Liver (tissue), 9 donors: ENCODE data around the gene TBC1D5. TPM values are rescaled to one million over a fixed set of nuclear protein-coding genes. Genes with fewer than 3 reads are reported as not detected.

Experiments
- DNase-seq: peaks from one replicate; pipeline ENCODE4 v3.0.0-alpha.2; 2017; ENCODE audit warnings: low spot score
- H3K27ac ChIP-seq, 2 donors: one replicate each; pipeline ENCODE4 v1.7.0; 2013; ENCODE audit warnings: inconsistent platforms in 2 of 2, low read length in 2 of 2, control low read depth in 1 of 2, low read depth in 1 of 2, mild to moderate bottlenecking in 1 of 2
- H3K27me3 ChIP-seq, 4 donors: one replicate each; pipeline versions ENCODE4 v1.6.1 to v1.7.0; 2013; ENCODE audit warnings: low read length in 3 of 4, inconsistent platforms in 1 of 4, mild to moderate bottlenecking in 1 of 4, moderate library complexity in 1 of 4; ENCODE audit not compliant: control insufficient read depth in 4 of 4, insufficient read depth in 4 of 4
- H3K36me3 ChIP-seq, 4 donors: one replicate each; pipeline versions ENCODE4 v1.6.1 to v1.7.0; 2013; ENCODE audit warnings: low read length in 3 of 4, mild to moderate bottlenecking in 3 of 4, low read depth in 1 of 4, moderate library complexity in 1 of 4; ENCODE audit not compliant: control insufficient read depth in 4 of 4, insufficient read depth in 3 of 4
- H3K4me1 ChIP-seq, 4 donors: one replicate each; pipeline versions ENCODE4 v1.6.1 to v1.7.0; 2013; ENCODE audit warnings: low read length in 3 of 4, mild to moderate bottlenecking in 3 of 4, moderate library complexity in 1 of 4; ENCODE audit not compliant: control insufficient read depth in 4 of 4, insufficient read depth in 4 of 4
- H3K4me3 ChIP-seq, 3 donors: one replicate each; pipeline versions ENCODE4 v1.6.1 to v1.7.0; 2013; ENCODE audit warnings: low read length in 3 of 3, control low read depth in 1 of 3, low read depth in 1 of 3, mild to moderate bottlenecking in 1 of 3
- H3K9ac ChIP-seq, 2 donors: one replicate each; pipeline ENCODE4 v1.7.0; 2013; ENCODE audit warnings: low read length in 2 of 2, mild to moderate bottlenecking in 2 of 2, moderate library complexity in 2 of 2, control low read depth in 1 of 2, low read depth in 1 of 2
- H3K9me3 ChIP-seq, 4 donors: one replicate each; pipeline versions ENCODE4 v1.6.1 to v1.7.0; 2013; ENCODE audit warnings: low read length in 3 of 4; ENCODE audit not compliant: control insufficient read depth in 4 of 4
- EGR1 ChIP-seq, 2 donors: IDR thresholded peaks; 2 replicates each; pipeline ENCODE4 v1.6.1; 2016 to 2018; ENCODE audit warnings: antibody characterized with exemption in 2 of 2, low read depth in 2 of 2
- FOXA1 ChIP-seq: IDR thresholded peaks from 2 replicates; pipeline ENCODE4 v1.6.1; 2016; ENCODE audit warnings: antibody characterized with exemption
- FOXA2 ChIP-seq: IDR thresholded peaks from 2 replicates; pipeline ENCODE4 v1.6.1; 2016; ENCODE audit warnings: antibody characterized with exemption
- GABPA ChIP-seq, 2 donors: IDR thresholded peaks in 1 of 2; conservative IDR thresholded peaks in 1 of 2; 2 replicates each; pipeline ENCODE4 v1.6.1; 2016; ENCODE audit warnings: antibody characterized with exemption in 2 of 2, mild to moderate bottlenecking in 1 of 2, moderate library complexity in 1 of 2
- HNF4A ChIP-seq, 2 donors: conservative IDR thresholded peaks; 2 replicates each; pipeline ENCODE4 v1.6.1; 2016; ENCODE audit warnings: antibody characterized with exemption in 2 of 2, mild to moderate bottlenecking in 2 of 2
- HNF4G ChIP-seq: IDR thresholded peaks from 2 replicates; pipeline ENCODE4 v1.6.1; 2016; ENCODE audit warnings: antibody characterized with exemption
- JUND ChIP-seq, 2 donors: IDR thresholded peaks; 2 replicates each; pipeline ENCODE4 v1.6.1; 2016; ENCODE audit warnings: antibody characterized with exemption in 2 of 2
- MAX ChIP-seq: IDR thresholded peaks from 2 replicates; pipeline ENCODE4 v1.6.1; 2016; ENCODE audit warnings: antibody characterized with exemption
- NR2F2 ChIP-seq: IDR thresholded peaks from 2 replicates; pipeline ENCODE4 v1.6.1; 2016; ENCODE audit warnings: antibody characterized with exemption
- RAD21 ChIP-seq, 2 donors: IDR thresholded peaks; 2 replicates each; pipeline ENCODE4 v1.6.1; 2016; ENCODE audit warnings: antibody characterized with exemption in 2 of 2, mild to moderate bottlenecking in 2 of 2
- RXRA ChIP-seq, 2 donors: IDR thresholded peaks; 2 replicates each; pipeline ENCODE4 v1.6.1; 2017 to 2018; ENCODE audit warnings: antibody characterized with exemption in 2 of 2, mild to moderate bottlenecking in 1 of 2
- SP1 ChIP-seq: IDR thresholded peaks from 2 replicates; pipeline ENCODE4 v1.6.1; 2018; ENCODE audit warnings: antibody characterized with exemption, mild to moderate bottlenecking
- TAF1 ChIP-seq: conservative IDR thresholded peaks from 2 replicates; pipeline ENCODE4 v1.6.1; 2016; ENCODE audit warnings: antibody characterized with exemption, mild to moderate bottlenecking
- YY1 ChIP-seq: IDR thresholded peaks from 2 replicates; pipeline ENCODE4 v1.6.1; 2016; ENCODE audit warnings: antibody characterized with exemption, mild to moderate bottlenecking
- ZBTB33 ChIP-seq: IDR thresholded peaks from 2 replicates; pipeline ENCODE4 v1.6.1; 2016; ENCODE audit warnings: antibody characterized with exemption
- WGBS: extraction: QIAGEN DNeasy Blood & Tissue Kit; methylation state at CpG from one replicate; pipeline ENCODE4 v1.1.7; 2013; 5-methylcytosine and 5-hydroxymethylcytosine counted together
- polyA plus RNA-seq, 2 donors: library from polyadenylated mRNA; stranded (reverse) in 1 of 2; unstranded in 1 of 2; fragments of 200-250 nt in 1 of 2; fragments of >200 nt in 1 of 2; fragmentation: Nextera tagmentation in 1 of 2; extraction: Ambion mirVana in 1 of 2; gene quantifications; one replicate each; pipeline versions ENCODE4 v1.2.1 to v1.2.3, GENCODE V29; 2013 to 2015
- total RNA-seq, 2 donors: library from RNA; depleted of rRNA; stranded (reverse); fragments of >200 nt; gene quantifications; one replicate each; pipeline ENCODE4 v1.2.3, GENCODE V29; 2014
- TF ChIP-seq, protein P1 (sequence below): IDR thresholded peaks from 2 replicates; pipeline ENCODE4 v1.6.1; 2016; ENCODE audit warnings: antibody characterized with exemption, mild to moderate bottlenecking
- TF ChIP-seq, protein P2 (sequence below): IDR thresholded peaks from 2 replicates; pipeline ENCODE4 v1.6.1; 2016; ENCODE audit warnings: antibody characterized with exemption
- TF ChIP-seq, protein P3 (sequence below): fragments of 150-350 bp; IDR thresholded peaks from 2 replicates; pipeline ENCODE4 v1.5.1; 2017; ENCODE audit warnings: improper control_type of control experiment, low read depth, low read length; ENCODE audit not compliant: missing input control
- donor health status: healthy.
- donor health status: healthy.
- donor health status: healthy.
- donor health status: healthy.
- donor health status: healthy.

The TBC1D5 gene
- total and polyA plus RNA-seq, 4 donors: 9.1 to 45.6 (median 25.6) TPM

- H3K4me1 ChIP-seq: peaks cover 0 to 2% (median 0%) of the 10 kb centered on the region in 4 donors
- no peak overlapping the region for H3K4me3 ChIP-seq
- TF ChIP-seq, protein P1, sequence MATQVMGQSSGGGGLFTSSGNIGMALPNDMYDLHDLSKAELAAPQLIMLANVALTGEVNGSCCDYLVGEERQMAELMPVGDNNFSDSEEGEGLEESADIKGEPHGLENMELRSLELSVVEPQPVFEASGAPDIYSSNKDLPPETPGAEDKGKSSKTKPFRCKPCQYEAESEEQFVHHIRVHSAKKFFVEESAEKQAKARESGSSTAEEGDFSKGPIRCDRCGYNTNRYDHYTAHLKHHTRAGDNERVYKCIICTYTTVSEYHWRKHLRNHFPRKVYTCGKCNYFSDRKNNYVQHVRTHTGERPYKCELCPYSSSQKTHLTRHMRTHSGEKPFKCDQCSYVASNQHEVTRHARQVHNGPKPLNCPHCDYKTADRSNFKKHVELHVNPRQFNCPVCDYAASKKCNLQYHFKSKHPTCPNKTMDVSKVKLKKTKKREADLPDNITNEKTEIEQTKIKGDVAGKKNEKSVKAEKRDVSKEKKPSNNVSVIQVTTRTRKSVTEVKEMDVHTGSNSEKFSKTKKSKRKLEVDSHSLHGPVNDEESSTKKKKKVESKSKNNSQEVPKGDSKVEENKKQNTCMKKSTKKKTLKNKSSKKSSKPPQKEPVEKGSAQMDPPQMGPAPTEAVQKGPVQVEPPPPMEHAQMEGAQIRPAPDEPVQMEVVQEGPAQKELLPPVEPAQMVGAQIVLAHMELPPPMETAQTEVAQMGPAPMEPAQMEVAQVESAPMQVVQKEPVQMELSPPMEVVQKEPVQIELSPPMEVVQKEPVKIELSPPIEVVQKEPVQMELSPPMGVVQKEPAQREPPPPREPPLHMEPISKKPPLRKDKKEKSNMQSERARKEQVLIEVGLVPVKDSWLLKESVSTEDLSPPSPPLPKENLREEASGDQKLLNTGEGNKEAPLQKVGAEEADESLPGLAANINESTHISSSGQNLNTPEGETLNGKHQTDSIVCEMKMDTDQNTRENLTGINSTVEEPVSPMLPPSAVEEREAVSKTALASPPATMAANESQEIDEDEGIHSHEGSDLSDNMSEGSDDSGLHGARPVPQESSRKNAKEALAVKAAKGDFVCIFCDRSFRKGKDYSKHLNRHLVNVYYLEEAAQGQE: no peak
- TF ChIP-seq MAX: no peak
- TF ChIP-seq NR2F2: no peak
- no peak for TF ChIP-seq FOXA1
- no peak for TF ChIP-seq JUND (IDR thresholded peaks at IDR 0.05)
- no peak for TF ChIP-seq GABPA (IDR thresholded peaks at IDR 0.05 in 1 of 2, conservative IDR thresholded peaks at IDR 0.05 in 1 of 2)
- no peak for TF ChIP-seq ZBTB33
- TF ChIP-seq, protein P2, sequence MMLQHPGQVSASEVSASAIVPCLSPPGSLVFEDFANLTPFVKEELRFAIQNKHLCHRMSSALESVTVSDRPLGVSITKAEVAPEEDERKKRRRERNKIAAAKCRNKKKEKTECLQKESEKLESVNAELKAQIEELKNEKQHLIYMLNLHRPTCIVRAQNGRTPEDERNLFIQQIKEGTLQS: no peak
- no peak for TF ChIP-seq TAF1
- TF ChIP-seq RAD21 (IDR thresholded peaks at IDR 0.05): no peak
- no peak for TF ChIP-seq FOXA2
- no peak for TF ChIP-seq YY1
- no peak for TF ChIP-seq HNF4G
- no peak for TF ChIP-seq RXRA (IDR thresholded peaks at IDR 0.05)
- no peak for TF ChIP-seq EGR1 (IDR thresholded peaks at IDR 0.05; ENCODE audit: low read depth in 2 of 2)
- TF ChIP-seq HNF4A (conservative IDR thresholded peaks at IDR 0.05): no peak
- TF ChIP-seq SP1: no peak
- TF ChIP-seq, protein P3, sequence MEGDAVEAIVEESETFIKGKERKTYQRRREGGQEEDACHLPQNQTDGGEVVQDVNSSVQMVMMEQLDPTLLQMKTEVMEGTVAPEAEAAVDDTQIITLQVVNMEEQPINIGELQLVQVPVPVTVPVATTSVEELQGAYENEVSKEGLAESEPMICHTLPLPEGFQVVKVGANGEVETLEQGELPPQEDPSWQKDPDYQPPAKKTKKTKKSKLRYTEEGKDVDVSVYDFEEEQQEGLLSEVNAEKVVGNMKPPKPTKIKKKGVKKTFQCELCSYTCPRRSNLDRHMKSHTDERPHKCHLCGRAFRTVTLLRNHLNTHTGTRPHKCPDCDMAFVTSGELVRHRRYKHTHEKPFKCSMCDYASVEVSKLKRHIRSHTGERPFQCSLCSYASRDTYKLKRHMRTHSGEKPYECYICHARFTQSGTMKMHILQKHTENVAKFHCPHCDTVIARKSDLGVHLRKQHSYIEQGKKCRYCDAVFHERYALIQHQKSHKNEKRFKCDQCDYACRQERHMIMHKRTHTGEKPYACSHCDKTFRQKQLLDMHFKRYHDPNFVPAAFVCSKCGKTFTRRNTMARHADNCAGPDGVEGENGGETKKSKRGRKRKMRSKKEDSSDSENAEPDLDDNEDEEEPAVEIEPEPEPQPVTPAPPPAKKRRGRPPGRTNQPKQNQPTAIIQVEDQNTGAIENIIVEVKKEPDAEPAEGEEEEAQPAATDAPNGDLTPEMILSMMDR: no peak
- no peak for DNase-seq
- no peak overlapping the region for H3K27ac ChIP-seq
- H3K9me3 ChIP-seq: no peaks in the 10 kb centered on the region
- H3K27me3 ChIP-seq: no peaks in the 10 kb centered on the region
- no peaks in the 10 kb centered on the region for H3K36me3 ChIP-seq
- H3K9ac ChIP-seq: no peak overlapping the region
- 86% methylated on average over 2 of the region's 2 CpGs for WGBS
These were observed 191.1 kb downstream of the TBC1D5 start for GRCh38 chr3:17551333-17551732.
